OCI-LY3 (cell line): ENCODE data around the gene KAZN.
A peak's percentile ranks its signal among the peaks of the same experiment; 100 is the strongest.

Experiments
- H2AFZ ChIP-seq: fragments of 200-600, 300-600 bp; shearing (Covaris generic); 2 replicates; pipeline ENCODE4 v1.6.0; 2014; ENCODE audit warnings: antibody characterized with exemption, low read depth, low read length
- H3K27ac ChIP-seq: fragments of 200-600, 300-600 bp; sonication (generic); 2 replicates; pipeline ENCODE4 v1.5.1; 2014; ENCODE audit warnings: mild to moderate bottlenecking, low read length, moderate library complexity, mixed read lengths
- H3K27me3 ChIP-seq: fragments of 200-600, 300-600 bp; sonication (generic); 2 replicates; pipeline ENCODE4 v1.6.1; 2014; ENCODE audit warnings: low read depth, low read length, mixed read lengths
- H3K36me3 ChIP-seq: fragments of 200-600, 300-600 bp; sonication (generic); replicated peaks from 2 replicates; pipeline ENCODE3; 2014; ENCODE audit warnings: low read depth, low read length, mixed read lengths
- H3K4me1 ChIP-seq: fragments of 300-600, 200-600 bp; sonication (generic); 2 replicates; pipeline ENCODE4 v1.6.1; 2014; ENCODE audit warnings: low read length, mixed read lengths
- H3K4me2 ChIP-seq: fragments of 200-600, 300-600 bp; sonication (generic); 2 replicates; pipeline ENCODE4 v1.6.1; 2014; ENCODE audit warnings: low read length, mixed read lengths
- H3K4me3 ChIP-seq: fragments of 300-600, 200-600 bp; sonication (generic); 2 replicates; pipeline ENCODE4 v1.5.1; 2014; ENCODE audit warnings: antibody characterized with exemption, mild to moderate bottlenecking, low read length, moderate library complexity
- H3K79me2 ChIP-seq: fragments of 300-600, 200-600 bp; shearing (Covaris generic); 2 replicates; pipeline ENCODE4 v1.6.1; 2014; ENCODE audit warnings: mild to moderate bottlenecking, low read length, mixed read lengths
- H3K9ac ChIP-seq: fragments of 300-600, 200-600 bp; shearing (Covaris generic); 2 replicates; pipeline ENCODE4 v1.6.0; 2014; ENCODE audit warnings: mild to moderate bottlenecking, low read length, moderate library complexity
- H3K9me3 ChIP-seq: fragments of 200-600, 300-600 bp; shearing (Covaris generic); 2 replicates; pipeline ENCODE4 v1.6.1; 2014; ENCODE audit warnings: low read length, mixed read lengths; ENCODE audit not compliant: insufficient read depth
- H4K20me1 ChIP-seq: fragments of 200-600, 300-600 bp; sonication (generic); 2 replicates; pipeline ENCODE4 v1.6.1; 2016; ENCODE audit warnings: low read length, mixed read lengths; ENCODE audit not compliant: insufficient read depth
- CTCF ChIP-seq: fragments of 200-600, 300-600 bp; sonication (generic); IDR thresholded peaks from 2 replicates; pipeline ENCODE4 v1.5.1; 2014; ENCODE audit warnings: antibody characterized with exemption, low read length, low read depth
- EZH2phosphoT487 ChIP-seq: fragments of 200-600 bp; shearing (Covaris generic); IDR thresholded peaks from 2 replicates; pipeline ENCODE4 v1.6.1; 2018; ENCODE audit warnings: antibody characterized with exemption, mixed run types, low read depth

Gene KAZN

GRCh38 chr1:14600405-14601112, 2.1 kb downstream of the KAZN start:
- Histone ChIP-seq H3K4me3 (no peak overlapping the region), H3K4me2 (peak overlapping the region; percentile 10), H3K27me3 (no peaks in the 10 kb centered on the region), H3K36me3 (no peaks in the 10 kb centered on the region), H3K9ac (no peak overlapping the region), H3K79me2 (no peaks in the 10 kb centered on the region), H4K20me1 (no peaks in the 10 kb centered on the region), H3K9me3 (no peaks in the 10 kb centered on the region), H2AFZ (no peak overlapping the region), H3K27ac (no peak overlapping the region), H3K4me1 (peaks cover 14% of the 10 kb centered on the region)
- TF ChIP-seq CTCF (no peak), EZH2phosphoT487 (no peak)

- Histone ChIP-seq H3K27me3 (no peaks in the 10 kb centered on the region), H4K20me1 (no peaks in the 10 kb centered on the region), H3K4me2 (no peak overlapping the region), H3K79me2 (no peaks in the 10 kb centered on the region), H2AFZ (no peak overlapping the region), H3K9me3 (no peaks in the 10 kb centered on the region), H3K36me3 (no peaks in the 10 kb centered on the region), H3K4me3 (no peak overlapping the region), H3K27ac (no peak overlapping the region), H3K9ac (no peak overlapping the region), H3K4me1 (peaks cover 14% of the 10 kb centered on the region)
- TF ChIP-seq CTCF (no peak), EZH2phosphoT487 (no peak)
These were observed 3.7 kb downstream of the KAZN start for GRCh38 chr1:14602136-14602535.

- H3K9me3 ChIP-seq, result no peaks in the 10 kb centered on the region
- H3K79me2 ChIP-seq, result no peaks in the 10 kb centered on the region
- H3K36me3 ChIP-seq, result no peaks in the 10 kb centered on the region
- peaks cover 14% of the 10 kb centered on the region for H3K4me1 ChIP-seq
- no peak overlapping the region for H3K4me3 ChIP-seq
- H3K4me2 ChIP-seq, result no peak overlapping the region
- no peak overlapping the region for H2AFZ ChIP-seq
- no peak overlapping the region for H3K9ac ChIP-seq
- H3K27me3 ChIP-seq, result no peaks in the 10 kb centered on the region
- no peaks in the 10 kb centered on the region for H4K20me1 ChIP-seq
- TF ChIP-seq EZH2phosphoT487 (no peak), CTCF (no peak)
- no peak overlapping the region for H3K27ac ChIP-seq
These were observed 5.2 kb downstream of the KAZN start for GRCh38 chr1:14603645-14604044.

- Histone ChIP-seq H3K27ac (no peak overlapping the region), H2AFZ (no peak overlapping the region), H3K9ac (no peak overlapping the region), H4K20me1 (no peaks in the 10 kb centered on the region), H3K9me3 (no peaks in the 10 kb centered on the region), H3K4me3 (no peak overlapping the region), H3K4me2 (no peak overlapping the region), H3K36me3 (no peaks in the 10 kb centered on the region), H3K27me3 (no peaks in the 10 kb centered on the region), H3K4me1 (peaks cover 12% of the 10 kb centered on the region), H3K79me2 (no peaks in the 10 kb centered on the region)
- TF ChIP-seq EZH2phosphoT487 (no peak), CTCF (no peak)
These were observed 5.9 kb downstream of the KAZN start for GRCh38 chr1:14604414-14604813.
